Measurements from ENCODE around the gene MED16.

DNA sequence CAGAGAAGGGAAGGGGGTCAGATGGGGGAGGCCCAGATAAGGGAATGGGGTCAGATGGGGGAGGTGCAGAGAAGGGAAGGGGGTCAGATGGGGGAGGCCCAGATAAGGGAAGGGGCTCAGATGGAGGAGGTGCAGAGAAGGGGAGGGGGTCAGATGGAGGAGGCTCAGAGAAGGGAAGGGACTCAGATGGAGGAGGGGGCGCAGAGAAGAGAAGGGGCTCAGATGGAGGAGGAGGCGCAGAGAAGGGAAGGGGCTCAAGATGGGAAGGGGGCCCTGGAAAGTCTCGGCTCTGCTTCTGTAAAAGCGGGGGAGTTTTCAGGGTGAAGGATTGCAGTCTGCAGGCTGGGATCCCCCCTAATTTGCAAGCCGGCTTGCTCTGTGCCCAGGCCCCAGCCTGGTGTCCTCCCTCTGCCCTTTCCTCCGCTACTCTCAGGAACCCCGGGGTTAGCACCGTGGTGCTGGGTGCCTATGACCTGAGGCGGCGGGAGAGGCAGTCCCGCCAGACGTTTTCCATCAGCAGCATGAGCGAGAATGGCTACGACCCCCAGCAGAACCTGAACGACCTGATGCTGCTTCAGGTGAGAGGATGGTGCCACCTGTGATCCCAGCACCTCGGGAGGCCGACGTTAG lies 63.7 kb downstream of the MED16 start:
- TF ChIP-seq, protein P1, sequence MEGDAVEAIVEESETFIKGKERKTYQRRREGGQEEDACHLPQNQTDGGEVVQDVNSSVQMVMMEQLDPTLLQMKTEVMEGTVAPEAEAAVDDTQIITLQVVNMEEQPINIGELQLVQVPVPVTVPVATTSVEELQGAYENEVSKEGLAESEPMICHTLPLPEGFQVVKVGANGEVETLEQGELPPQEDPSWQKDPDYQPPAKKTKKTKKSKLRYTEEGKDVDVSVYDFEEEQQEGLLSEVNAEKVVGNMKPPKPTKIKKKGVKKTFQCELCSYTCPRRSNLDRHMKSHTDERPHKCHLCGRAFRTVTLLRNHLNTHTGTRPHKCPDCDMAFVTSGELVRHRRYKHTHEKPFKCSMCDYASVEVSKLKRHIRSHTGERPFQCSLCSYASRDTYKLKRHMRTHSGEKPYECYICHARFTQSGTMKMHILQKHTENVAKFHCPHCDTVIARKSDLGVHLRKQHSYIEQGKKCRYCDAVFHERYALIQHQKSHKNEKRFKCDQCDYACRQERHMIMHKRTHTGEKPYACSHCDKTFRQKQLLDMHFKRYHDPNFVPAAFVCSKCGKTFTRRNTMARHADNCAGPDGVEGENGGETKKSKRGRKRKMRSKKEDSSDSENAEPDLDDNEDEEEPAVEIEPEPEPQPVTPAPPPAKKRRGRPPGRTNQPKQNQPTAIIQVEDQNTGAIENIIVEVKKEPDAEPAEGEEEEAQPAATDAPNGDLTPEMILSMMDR (IDR thresholded peaks at IDR 0.05) = no peak
- no peak for TF ChIP-seq POLR2A (IDR thresholded peaks at IDR 0.05)

Data from right lobe of liver (tissue), 4 donors.